HEK293 (cell line): ENCODE data around the gene NLRP7.
"Not testable (repeated sequence)": the region's sequence is repeated elsewhere in the genome, so short reads cannot be mapped to it uniquely, and the experiment has no call there.

Experiments used
- YY1 ChIP-seq: fragments of 450-650 bp; formaldehyde crosslinking; IDR thresholded peaks from 2 replicates; pipeline ENCODE4 v1.5.1; 2018; ENCODE audit warnings: missing biosample characterization, missing genetic modification characterization
- ZFP41 ChIP-seq: fragments of 450-650 bp; formaldehyde crosslinking; IDR thresholded peaks from 2 replicates; pipeline ENCODE4 v1.5.1; 2016; ENCODE audit warnings: missing biosample characterization, missing genetic modification characterization, borderline replicate concordance
- ZNF146 ChIP-seq: fragments of 450-650 bp; formaldehyde crosslinking; IDR thresholded peaks from 2 replicates; pipeline ENCODE4 v1.5.1; 2016; ENCODE audit warnings: missing biosample characterization, missing genetic modification characterization
- ZNF274 ChIP-seq, 2 experiments: fragments of 200-500 bp in 1 of 2; fragments of 450-650 bp in 1 of 2; sonication (Bioruptor generic) in 1 of 2; formaldehyde crosslinking in 1 of 2; IDR thresholded peaks; 2 replicates each; pipeline versions ENCODE4 v1.5.1 to v1.6.1; 2014 to 2016; ENCODE audit warnings: borderline replicate concordance in 1 of 2, inconsistent platforms in 1 of 2, low read length in 1 of 2, missing biosample characterization in 1 of 2, missing genetic modification characterization in 1 of 2
- ZNF292 ChIP-seq: fragments of 450-650 bp; formaldehyde crosslinking; IDR thresholded peaks from 2 replicates; pipeline ENCODE4 v1.5.1; 2016; ENCODE audit warnings: low read depth, missing biosample characterization, missing genetic modification characterization, borderline replicate concordance
- ZNF654 ChIP-seq: fragments of 450-650 bp; formaldehyde crosslinking; IDR thresholded peaks from 2 replicates; pipeline ENCODE4 v1.5.1; 2016; ENCODE audit warnings: low read depth, missing biosample characterization, missing genetic modification characterization
- ZNF768 ChIP-seq: fragments of 450-650 bp; formaldehyde crosslinking; IDR thresholded peaks from 2 replicates; pipeline ENCODE4 v1.5.1; 2018; ENCODE audit warnings: missing biosample characterization, mild to moderate bottlenecking, missing genetic modification characterization
- TF ChIP-seq, protein P1 (sequence below): fragments of 450-650 bp; formaldehyde crosslinking; IDR thresholded peaks from 2 replicates; pipeline ENCODE4 v1.5.1; 2016; ENCODE audit warnings: missing biosample characterization, missing genetic modification characterization
- TF ChIP-seq, protein P2 (sequence below): fragments of 450-650 bp; formaldehyde crosslinking; IDR thresholded peaks from 2 replicates; pipeline ENCODE4 v1.5.1; 2016; ENCODE audit warnings: missing biosample characterization, missing genetic modification characterization
- TF ChIP-seq, protein P3 (sequence below): fragments of 450-650 bp; formaldehyde crosslinking; IDR thresholded peaks from 2 replicates; pipeline ENCODE4 v1.5.1; 2016; ENCODE audit warnings: missing biosample characterization, missing genetic modification characterization

DNA sequence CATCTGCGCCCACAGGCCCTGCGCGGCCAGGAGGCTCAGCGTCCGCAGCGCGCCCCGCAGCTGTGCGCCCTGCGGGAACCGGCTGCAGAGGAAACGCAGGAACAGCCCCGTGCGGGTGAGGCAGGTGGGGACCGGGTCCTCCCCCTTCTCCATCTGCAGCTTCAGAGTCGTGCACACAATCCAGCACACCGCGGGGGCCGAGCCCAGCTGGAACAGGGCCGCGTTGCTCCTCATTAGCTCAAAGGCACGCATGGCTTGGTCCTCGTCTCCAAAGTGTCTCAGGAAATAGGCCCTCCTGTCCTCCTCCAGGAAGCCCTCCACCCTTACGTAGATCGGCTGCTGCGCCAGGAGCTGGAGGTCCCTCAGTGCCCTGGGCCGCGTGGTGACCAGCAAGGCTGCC lies 7.8 kb downstream of the NLRP7 start:
- TF ChIP-seq ZFP41 (tag by site-specific recombination); ZNF146 (tag by site-specific recombination); ZNF654; YY1 (tag by site-specific recombination); ZNF292 (tag by site-specific recombination); ZNF274 (IDR thresholded peaks at IDR 0.05; ENCODE audit: low read length); ZNF274 (tag by site-specific recombination; IDR thresholded peaks at IDR 0.05; ENCODE audit: borderline replicate concordance); ZNF768 (tag by site-specific recombination): not testable (repeated sequence)
- TF ChIP-seq, protein P1, sequence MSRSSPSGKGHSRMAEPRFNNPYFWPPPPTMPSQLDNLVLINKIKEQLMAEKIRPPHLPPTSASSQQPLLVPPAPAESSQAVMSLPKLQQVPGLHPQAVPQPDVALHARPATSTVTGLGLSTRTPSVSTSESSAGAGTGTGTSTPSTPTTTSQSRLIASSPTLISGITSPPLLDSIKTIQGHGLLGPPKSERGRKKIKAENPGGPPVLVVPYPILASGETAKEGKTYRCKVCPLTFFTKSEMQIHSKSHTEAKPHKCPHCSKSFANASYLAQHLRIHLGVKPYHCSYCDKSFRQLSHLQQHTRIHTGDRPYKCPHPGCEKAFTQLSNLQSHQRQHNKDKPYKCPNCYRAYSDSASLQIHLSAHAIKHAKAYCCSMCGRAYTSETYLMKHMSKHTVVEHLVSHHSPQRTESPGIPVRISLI: not testable (repeated sequence)
- TF ChIP-seq, protein P2, sequence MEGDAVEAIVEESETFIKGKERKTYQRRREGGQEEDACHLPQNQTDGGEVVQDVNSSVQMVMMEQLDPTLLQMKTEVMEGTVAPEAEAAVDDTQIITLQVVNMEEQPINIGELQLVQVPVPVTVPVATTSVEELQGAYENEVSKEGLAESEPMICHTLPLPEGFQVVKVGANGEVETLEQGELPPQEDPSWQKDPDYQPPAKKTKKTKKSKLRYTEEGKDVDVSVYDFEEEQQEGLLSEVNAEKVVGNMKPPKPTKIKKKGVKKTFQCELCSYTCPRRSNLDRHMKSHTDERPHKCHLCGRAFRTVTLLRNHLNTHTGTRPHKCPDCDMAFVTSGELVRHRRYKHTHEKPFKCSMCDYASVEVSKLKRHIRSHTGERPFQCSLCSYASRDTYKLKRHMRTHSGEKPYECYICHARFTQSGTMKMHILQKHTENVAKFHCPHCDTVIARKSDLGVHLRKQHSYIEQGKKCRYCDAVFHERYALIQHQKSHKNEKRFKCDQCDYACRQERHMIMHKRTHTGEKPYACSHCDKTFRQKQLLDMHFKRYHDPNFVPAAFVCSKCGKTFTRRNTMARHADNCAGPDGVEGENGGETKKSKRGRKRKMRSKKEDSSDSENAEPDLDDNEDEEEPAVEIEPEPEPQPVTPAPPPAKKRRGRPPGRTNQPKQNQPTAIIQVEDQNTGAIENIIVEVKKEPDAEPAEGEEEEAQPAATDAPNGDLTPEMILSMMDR (tag by site-specific recombination): not testable (repeated sequence)
- TF ChIP-seq, protein P3, sequence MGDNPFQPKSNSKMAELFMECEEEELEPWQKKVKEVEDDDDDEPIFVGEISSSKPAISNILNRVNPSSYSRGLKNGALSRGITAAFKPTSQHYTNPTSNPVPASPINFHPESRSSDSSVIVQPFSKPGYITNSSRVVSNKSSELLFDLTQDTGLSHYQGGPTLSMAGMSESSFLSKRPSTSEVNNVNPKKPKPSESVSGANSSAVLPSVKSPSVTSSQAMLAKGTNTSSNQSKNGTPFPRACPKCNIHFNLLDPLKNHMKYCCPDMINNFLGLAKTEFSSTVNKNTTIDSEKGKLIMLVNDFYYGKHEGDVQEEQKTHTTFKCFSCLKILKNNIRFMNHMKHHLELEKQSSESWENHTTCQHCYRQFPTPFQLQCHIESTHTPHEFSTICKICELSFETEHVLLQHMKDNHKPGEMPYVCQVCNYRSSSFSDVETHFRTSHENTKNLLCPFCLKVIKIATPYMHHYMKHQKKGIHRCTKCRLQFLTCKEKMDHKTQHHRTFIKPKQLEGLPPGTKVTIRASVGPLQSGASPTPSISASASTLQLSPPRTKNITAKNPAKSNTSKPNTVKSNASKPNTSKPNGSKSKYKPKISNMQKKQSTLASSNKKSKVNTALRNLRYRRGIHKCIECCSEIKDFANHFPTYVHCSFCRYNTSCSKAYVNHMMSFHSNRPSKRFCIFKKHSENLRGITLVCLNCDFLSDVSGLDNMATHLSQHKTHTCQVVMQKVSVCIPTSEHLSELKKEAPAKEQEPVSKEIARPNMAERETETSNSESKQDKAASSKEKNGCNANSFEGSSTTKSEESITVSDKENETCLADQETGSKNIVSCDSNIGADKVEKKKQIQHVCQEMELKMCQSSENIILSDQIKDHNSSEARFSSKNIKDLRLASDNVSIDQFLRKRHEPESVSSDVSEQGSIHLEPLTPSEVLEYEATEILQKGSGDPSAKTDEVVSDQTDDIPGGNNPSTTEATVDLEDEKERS (tag by site-specific recombination): not testable (repeated sequence)
